Epithelial cell of proximal tubule (primary cell): Measurements from ENCODE around the gene L2HGDH. TPM values are rescaled to one million over a fixed set of nuclear protein-coding genes. Genes with fewer than 3 reads are reported as not detected.

Experiments used
- DNase-seq: peaks from one replicate; pipeline ENCODE4 v3.0.0-alpha.2; 2011; ENCODE audit warnings: low read depth
- H3K4me3 ChIP-seq: 2 replicates; pipeline ENCODE4 v1.5.1; 2011; ENCODE audit warnings: low read depth, mild to moderate bottlenecking, low read length
- CTCF ChIP-seq: conservative IDR thresholded peaks from 2 replicates; pipeline ENCODE4 v1.5.1; 2012; ENCODE audit warnings: low read depth, mild to moderate bottlenecking, low read length
- total RNA-seq: library from RNA; depleted of rRNA; stranded (reverse); fragments of >200 nt; gene quantifications from 2 replicates; pipeline ENCODE4 v1.2.3, GENCODE V29; 2015

L2HGDH gene
- total RNA-seq, 1 donor from 2014 or later = 4.0 TPM

- no peak overlapping the region for H3K4me3 ChIP-seq
- no peak for TF ChIP-seq CTCF
- DNase-seq = no peak
Observed at GRCh38 chr14:50355692-50356091, 43.7 kb upstream of the L2HGDH start.

- TF ChIP-seq CTCF = no peak
Observed at GRCh38 chr14:50354527-50354926, 42.5 kb upstream of the L2HGDH start.

GRCh38 chr14:50353126-50353525, 41.1 kb upstream of the L2HGDH start:
- no peak overlapping the region for H3K4me3 ChIP-seq
- no peak for DNase-seq
- no peak for TF ChIP-seq CTCF

More at GRCh38 chr14:50354527-50354926, 42.5 kb upstream of the L2HGDH start:
- DNase-seq = no peak
- no peak overlapping the region for H3K4me3 ChIP-seq

- DNase-seq = no peak
- TF ChIP-seq CTCF = no peak
- H3K4me3 ChIP-seq = no peak overlapping the region
Observed at GRCh38 chr14:50352584-50352983, 40.6 kb upstream of the L2HGDH start.

- no peak for TF ChIP-seq CTCF
- H3K4me3 ChIP-seq = no peak overlapping the region
- no peak for DNase-seq
Observed at GRCh38 chr14:50350975-50351374, 38.9 kb upstream of the L2HGDH start.

GRCh38 chr14:50348933-50349332, 36.9 kb upstream of the L2HGDH start:
- H3K4me3 ChIP-seq = no peak overlapping the region
- TF ChIP-seq CTCF = no peak
- DNase-seq = no peak

- DNase-seq = no peak
- no peak overlapping the region for H3K4me3 ChIP-seq
- no peak for TF ChIP-seq CTCF
Observed at GRCh38 chr14:50347521-50347920, 35.5 kb upstream of the L2HGDH start.
